Osteocyte (in vitro differentiated cells): ENCODE results near the gene CD200R1L. TPM values are rescaled to one million over a fixed set of nuclear protein-coding genes. Genes with fewer than 3 reads are reported as not detected.

ENCODE experiments used
- DNase-seq: peaks from one replicate; pipeline ENCODE4 v3.0.0; 2021; ENCODE audit warnings: mixed read lengths; ENCODE audit not compliant: unreplicated experiment; ENCODE audit errors: extremely low spot score
- H3K27ac Mint-ChIP-seq: one replicate; pipeline ENCODE4 v1.8.0; 2021; ENCODE audit warnings: mild to moderate bottlenecking, mixed read lengths; ENCODE audit not compliant: unreplicated experiment
- H3K27me3 Mint-ChIP-seq: one replicate; pipeline ENCODE4 v1.8.0; 2021; ENCODE audit warnings: mixed read lengths; ENCODE audit not compliant: unreplicated experiment
- H3K36me3 Mint-ChIP-seq: one replicate; pipeline ENCODE4 v1.8.0; 2021; ENCODE audit warnings: mixed read lengths; ENCODE audit not compliant: unreplicated experiment
- H3K4me1 Mint-ChIP-seq: one replicate; pipeline ENCODE4 v1.8.0; 2021; ENCODE audit warnings: mixed read lengths; ENCODE audit not compliant: unreplicated experiment
- H3K4me3 Mint-ChIP-seq: one replicate; pipeline ENCODE4 v1.8.0; 2021; ENCODE audit warnings: mild to moderate bottlenecking, moderate library complexity, mixed read lengths; ENCODE audit not compliant: unreplicated experiment
- H3K9me3 Mint-ChIP-seq: one replicate; pipeline ENCODE4 v1.8.0; 2021; ENCODE audit warnings: mixed read lengths; ENCODE audit not compliant: unreplicated experiment
- CTCF ChIP-seq: fragments of 200-600 bp; sonication (generic); IDR thresholded peaks from 2 replicates; pipeline ENCODE4 v1.5.0; 2021; ENCODE audit warnings: antibody characterized with exemption, mild to moderate bottlenecking, moderate library complexity
- total RNA-seq: library from RNA; stranded (reverse); gene quantifications from 2 replicates; pipeline ENCODE4 v1.2.1, GENCODE V29; 2021

Gene CD200R1L
- total RNA-seq, 1 donor from 2014 or later = not detected

GRCh38 chr3:112767777-112768176 is 78.9 kb downstream of the CD200R1L start:
- H3K4me1 Mint-ChIP-seq = peaks cover 13% of the 10 kb centered on the region
- no peak overlapping the region for H3K4me3 Mint-ChIP-seq
- no peaks in the 10 kb centered on the region for H3K36me3 Mint-ChIP-seq
- H3K27ac Mint-ChIP-seq = no peak overlapping the region
- TF ChIP-seq CTCF = no peak
- no peaks in the 10 kb centered on the region for H3K9me3 Mint-ChIP-seq
- DNase-seq = no peak
- no peaks in the 10 kb centered on the region for H3K27me3 Mint-ChIP-seq

GRCh38 chr3:112767177-112767576 is 79.5 kb downstream of the CD200R1L start:
- TF ChIP-seq CTCF = no peak
- Mint-ChIP-seq H3K27ac (no peak overlapping the region), H3K27me3 (no peaks in the 10 kb centered on the region), H3K4me1 (peaks cover 13% of the 10 kb centered on the region), H3K4me3 (no peak overlapping the region), H3K9me3 (no peaks in the 10 kb centered on the region), H3K36me3 (no peaks in the 10 kb centered on the region)
- DNase-seq = no peak

Other genes starting within 250 kb of the CD200R1L start
- 1,760 and 1,947 TPM in 2 replicates for gene CCDC80, start 205.7 kb downstream of the CD200R1L start, total RNA-seq
- not detected in 2 replicates for gene CD200R1, start 128.2 kb upstream of the CD200R1L start, total RNA-seq
- gene GTPBP8, start 144.1 kb upstream of the CD200R1L start, total RNA-seq = 18.2 and 19.9 TPM in 2 replicates